HCT116 (cell line): Measurements from ENCODE around the gene NASP. TPM values are rescaled to one million over a fixed set of nuclear protein-coding genes. Genes with fewer than 3 reads are reported as not detected.

Source experiments
- ATAC-seq: fragments of 200-7000 bp; cut with Tn5 transposase; 2 replicates; pipeline ENCODE4 v1.9.1; 2020; ENCODE audit warnings: mild to moderate bottlenecking, moderate library complexity
- BruUV-seq: library from RNA; stranded (reverse); fragments of 400-500 nt; replicated peaks from 2 replicates; lab custom pipeline; 2021; lab: Mats Ljungman, UMichigan
- CTCF ChIA-PET: fragments of 300-600 bp; sonication (Branson Sonifier 250); formaldehyde crosslinking; loops from one replicate; lab custom pipeline; 2021; ENCODE audit warnings: antibody characterized with exemption; lab: Charles Lee
- POLR2A ChIA-PET: fragments of 300-600, 350-600 bp; sonication (Branson Sonifier 250); formaldehyde crosslinking; loops from one replicate; lab custom pipeline; 2021; ENCODE audit warnings: antibody characterized with exemption; lab: Charles Lee
- RAD21 ChIA-PET, 2 experiments: fragments of 300-600 bp; sonication (Branson Sonifier 250); formaldehyde crosslinking; loops; one replicate each; lab custom pipeline; 2023; ENCODE audit warnings: low total read pairs in 2 of 2; ENCODE audit not compliant: uncharacterized antibody in 2 of 2, unreplicated experiment in 2 of 2, low non-redundant PET in 1 of 2; lab: Charles Lee
- DNase-seq: peaks from one replicate; pipeline ENCODE4 v3.0.0-alpha.2; 2010; ENCODE audit warnings: low read depth, low spot score
- H2AFZ ChIP-seq: fragments of 200-600 bp; shearing (Covaris generic), sonication (generic); 2 replicates; pipeline ENCODE4 v1.6.1; 2017; ENCODE audit warnings: low read depth, mixed run types, mixed read lengths, antibody characterized with exemption, low read length; ENCODE audit not compliant: poor library complexity, severe bottlenecking
- H3K27ac ChIP-seq: 2 replicates; pipeline ENCODE4 v1.5.1; 2012; ENCODE audit warnings: low read depth, low read length
- H3K27me3 ChIP-seq: fragments of 200-600 bp; sonication (generic); 2 replicates; pipeline ENCODE4 v1.6.1; 2016; ENCODE audit warnings: mixed run types, low read length, mixed read lengths; ENCODE audit not compliant: insufficient read depth
- H3K36me3 ChIP-seq, 2 experiments: fragments of 200-500 bp in 1 of 2; fragments of 200-600 bp in 1 of 2; sonication (Bioruptor generic) in 1 of 2; sonication (generic) in 1 of 2; 2 replicates each; pipeline versions ENCODE4 v1.5.1 to v1.6.1; 2014 to 2016; ENCODE audit warnings: low read length in 2 of 2, inconsistent platforms in 1 of 2, mixed read lengths in 1 of 2, mixed run types in 1 of 2; ENCODE audit not compliant: insufficient read depth in 2 of 2, control insufficient read depth in 1 of 2
- H3K4me1 ChIP-seq, 2 experiments: fragments of 200-600 bp in 1 of 2; sonication (generic) in 1 of 2; 2 replicates each; pipeline versions ENCODE4 v1.5.1 to v1.6.1; 2012 to 2017; ENCODE audit warnings: low read length in 2 of 2, inconsistent platforms in 1 of 2, mild to moderate bottlenecking in 1 of 2, mixed read lengths in 1 of 2, mixed run types in 1 of 2, moderate library complexity in 1 of 2; ENCODE audit not compliant: insufficient read depth in 2 of 2, control insufficient read depth in 1 of 2
- H3K4me2 ChIP-seq: fragments of 200-600 bp; sonication (generic); 2 replicates; pipeline ENCODE4 v1.6.1; 2017; ENCODE audit warnings: mixed run types, low read length, mixed read lengths
- H3K4me3 ChIP-seq, 2 experiments: fragments of 200-600 bp in 1 of 2; sonication (generic) in 1 of 2; replicated peaks in 1 of 2; 2 replicates each; pipeline ENCODE4 v1.5.1; 2011 to 2016; ENCODE audit warnings: low read length in 2 of 2, control low read depth in 1 of 2, low read depth in 1 of 2, mild to moderate bottlenecking in 1 of 2, mixed read lengths in 1 of 2, mixed run types in 1 of 2
- H3K79me2 ChIP-seq: fragments of 200-600 bp; sonication (generic); 2 replicates; pipeline ENCODE4 v1.6.1; 2017; ENCODE audit warnings: mild to moderate bottlenecking, mixed run types, low read length, moderate library complexity, mixed read lengths; ENCODE audit not compliant: insufficient read depth
- H3K9ac ChIP-seq: fragments of 200-600 bp; sonication (generic); 2 replicates; pipeline ENCODE4 v1.6.1; 2016; ENCODE audit warnings: low read length, mixed read lengths
- H3K9me2 ChIP-seq: fragments of 200-600 bp; sonication (generic), shearing (Covaris generic); 2 replicates; pipeline ENCODE4 v1.6.1; 2017; ENCODE audit warnings: mixed run types, mild to moderate bottlenecking, moderate library complexity; ENCODE audit not compliant: insufficient read depth
- H3K9me3 ChIP-seq, 2 experiments: fragments of 200-500 bp in 1 of 2; fragments of 200-600 bp in 1 of 2; sonication (Bioruptor generic) in 1 of 2; sonication (generic) in 1 of 2; 2 replicates each; pipeline ENCODE4 v1.6.1; 2014 to 2017; ENCODE audit warnings: low read length in 2 of 2, mixed read lengths in 2 of 2, inconsistent platforms in 1 of 2, low read depth in 1 of 2, mild to moderate bottlenecking in 1 of 2, mixed run types in 1 of 2, moderate library complexity in 1 of 2; ENCODE audit not compliant: control insufficient read depth in 1 of 2, insufficient read depth in 1 of 2
- H4K20me1 ChIP-seq: fragments of 200-600 bp; sonication (generic), shearing (Covaris generic); 2 replicates; pipeline ENCODE4 v1.6.1; 2017; ENCODE audit warnings: mixed run types, mild to moderate bottlenecking, moderate library complexity; ENCODE audit not compliant: insufficient read depth
- CEBPB ChIP-seq: IDR thresholded peaks from 2 replicates; pipeline ENCODE4 v1.6.1; 2012; ENCODE audit warnings: low read depth
- CTCF ChIP-seq, 3 experiments: fragments of 200-600 bp in 1 of 3; sonication (generic) in 1 of 3; IDR thresholded peaks in 2 of 3; conservative IDR thresholded peaks in 1 of 3; 2 replicates each; pipeline ENCODE4 v1.5.1; 2012 to 2017; ENCODE audit warnings: low read depth in 2 of 3, low read length in 2 of 3, antibody characterized with exemption in 1 of 3, borderline replicate concordance in 1 of 3, control low read depth in 1 of 3, mild to moderate bottlenecking in 1 of 3, mixed read lengths in 1 of 3, mixed run types in 1 of 3, moderate library complexity in 1 of 3; ENCODE audit not compliant: insufficient read depth in 1 of 3
- POLR2A ChIP-seq: IDR thresholded peaks from 2 replicates; pipeline ENCODE4 v1.7.0; 2011; ENCODE audit warnings: borderline replicate concordance; ENCODE audit not compliant: insufficient read depth, insufficient read length; ENCODE audit errors: extremely low read depth
- POLR2AphosphoS5 ChIP-seq: IDR thresholded peaks from 2 replicates; pipeline ENCODE4 v1.6.1; 2011; ENCODE audit warnings: mild to moderate bottlenecking, low read depth, low read length, moderate library complexity
- SIN3A ChIP-seq: IDR thresholded peaks from 2 replicates; pipeline ENCODE4 v1.6.1; 2012; ENCODE audit warnings: low read depth
- SRF ChIP-seq: IDR thresholded peaks from 2 replicates; pipeline ENCODE4 v1.6.1; 2012; ENCODE audit warnings: low read depth
- TCF7L2 ChIP-seq: IDR thresholded peaks from 2 replicates; pipeline ENCODE4 v1.7.0; 2011; ENCODE audit warnings: borderline replicate concordance, inconsistent platforms; ENCODE audit not compliant: insufficient read depth, insufficient read length; ENCODE audit errors: extremely low read depth
- YY1 ChIP-seq: IDR thresholded peaks from 2 replicates; pipeline ENCODE4 v1.6.1; 2011; ENCODE audit warnings: low read length, low read depth, moderate library complexity, mild to moderate bottlenecking; ENCODE audit not compliant: insufficient replicate concordance; ENCODE audit errors: extremely low read depth
- ZFX ChIP-seq: fragments of 450-650 bp; IDR thresholded peaks from 2 replicates; pipeline ENCODE4 v1.6.1; 2017
- intact Hi-C: fragments of 100-400 bp; cut with micrococcal nuclease; formaldehyde crosslinking; loops from 2 replicates; pipeline ENCODE4 v1.10.0; 2022
- total RNA-seq: library from RNA; stranded (reverse); gene quantifications from one replicate; pipeline ENCODE4 v1.2.1, GENCODE V29; 2021; ENCODE audit not compliant: unreplicated experiment

Gene NASP
- total RNA-seq, 1 experiment from 2014 or later = 185 TPM

DNA sequence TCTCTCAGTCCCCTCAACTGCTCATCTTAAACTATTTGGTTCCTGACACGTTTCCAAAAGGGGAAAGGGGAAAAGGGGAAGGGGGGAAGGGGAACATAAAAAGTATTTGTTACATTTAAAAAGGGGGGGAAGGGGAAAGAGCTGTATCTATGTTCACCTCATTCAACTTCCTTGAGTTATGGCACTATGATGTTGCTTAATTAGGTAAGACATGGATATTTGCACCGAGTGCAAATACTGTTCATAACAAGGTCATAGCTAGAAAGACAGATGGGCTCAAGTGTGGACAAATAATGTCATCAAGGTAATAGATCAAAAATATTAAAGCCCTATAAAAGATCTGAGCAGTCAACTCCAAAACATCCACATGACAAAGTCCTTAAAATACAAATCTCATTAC is 76.5 kb downstream of the NASP start:
- Histone ChIP-seq H3K4me1 (no peaks in the 10 kb centered on the region), H3K9me2 (no peaks in the 10 kb centered on the region), H3K79me2 (peaks cover 75% of the 10 kb centered on the region), H3K27me3 (no peaks in the 10 kb centered on the region), H3K36me3 (peaks cover 27 to 42% of the 10 kb centered on the region in 2 experiments), H3K9ac (no peak overlapping the region), H3K9me3 (no peaks in the 10 kb centered on the region), H4K20me1 (0 out of 2 replicates have a peak, but pooled peaks cover 12% of the 10 kb centered on the region), H2AFZ (no peak overlapping the region), H3K4me3 (no peak overlapping the region), H3K4me2 (no peak overlapping the region), H3K27ac (no peak overlapping the region)
- no peak for DNase-seq
- TF ChIP-seq YY1 (no peak), CTCF (IDR thresholded peaks at IDR 0.05 in 2 of 3, conservative IDR thresholded peaks at IDR 0.05 in 1 of 3; ENCODE audit: borderline replicate concordance in 1 of 3, insufficient read depth in 1 of 3, low read depth in 2 of 3, low read length in 2 of 3) (no peak), TCF7L2 (no peak), ZFX (no peak)
- CTCF ChIA-PET = no interaction called here
- BruUV-seq = no TSS peak
- POLR2A ChIA-PET = no interaction called here
- intact Hi-C loops = no loop called here
- no peak for ATAC-seq
- RAD21 ChIA-PET = no interaction called here

- ChIA-PET CTCF (no interaction called here), RAD21 (no interaction called here), POLR2A (no interaction called here)
- Histone ChIP-seq H3K79me2 (peaks cover 99% of the 10 kb centered on the region), H2AFZ (no peak overlapping the region), H3K4me1 (no peaks in the 10 kb centered on the region), H3K9me2 (no peaks in the 10 kb centered on the region), H3K27ac (no peak overlapping the region), H3K9me3 (no peaks in the 10 kb centered on the region), H3K4me2 (no peak overlapping the region), H3K9ac (no peak overlapping the region), H3K27me3 (no peaks in the 10 kb centered on the region), H3K4me3 (no peak overlapping the region), H3K36me3 (no peaks in the 10 kb centered on the region), H4K20me1 (peaks cover 21% of the 10 kb centered on the region)
- no TSS peak for BruUV-seq
- TF ChIP-seq CEBPB = no peak
- no peak for TF ChIP-seq SIN3A
- TF ChIP-seq POLR2A = no peak
- TF ChIP-seq POLR2AphosphoS5 = no peak
- TF ChIP-seq TCF7L2 = no peak
- TF ChIP-seq SRF = no peak
- intact Hi-C loops = no loop called here
- ATAC-seq = no peak
- DNase-seq = no peak
These were observed 83.0 kb downstream of the NASP start for GRCh38 chr1:45666836-45667235.
